Kidney (tissue), 14 donors: ENCODE data around the gene ACO2. TPM values are rescaled to one million over a fixed set of nuclear protein-coding genes. Genes with fewer than 3 reads are reported as not detected.
A peak's percentile ranks its signal among the peaks of the same experiment; 100 is the strongest.

Experiments
- DNase-seq, 5 donors: peaks; one replicate each; pipeline ENCODE4 v3.0.0-alpha.2; 2013 to 2020
- FAIRE-seq: peaks from 2 replicates; lab custom pipeline; 2012; peaks lifted over from hg19 to GRCh38; lab: Jason Lieb, UNC
- H3K27ac ChIP-seq, 2 donors: one replicate each; pipeline ENCODE4 v1.7.0; 2013; ENCODE audit warnings: low read depth in 2 of 2, low read length in 2 of 2, inconsistent platforms in 1 of 2
- H3K27me3 ChIP-seq: one replicate; pipeline ENCODE4 v1.7.1; 2013; ENCODE audit warnings: low read length, inconsistent platforms; ENCODE audit not compliant: control insufficient read depth, insufficient read depth
- H3K36me3 ChIP-seq, 3 donors: one replicate each; pipeline versions ENCODE4 v1.7.0 to v1.7.1; 2013; ENCODE audit warnings: low read length in 3 of 3, control low read depth in 1 of 3, inconsistent platforms in 1 of 3; ENCODE audit not compliant: insufficient read depth in 3 of 3, control insufficient read depth in 2 of 3
- H3K4me1 ChIP-seq, 3 donors: one replicate each; pipeline versions ENCODE4 v1.7.0 to v1.7.1; 2013; ENCODE audit warnings: low read length in 3 of 3, inconsistent platforms in 1 of 3, low read depth in 1 of 3; ENCODE audit not compliant: control insufficient read depth in 2 of 3, insufficient read depth in 2 of 3
- H3K4me3 ChIP-seq, 3 donors: one replicate each; pipeline versions ENCODE4 v1.7.0 to v1.8.1; 2013; ENCODE audit warnings: low read length in 3 of 3, control low read depth in 1 of 3, inconsistent platforms in 1 of 3
- H3K9ac ChIP-seq, 3 donors: one replicate each; pipeline versions ENCODE4 v1.7.0 to v1.7.1; 2013; ENCODE audit warnings: low read length in 3 of 3, control low read depth in 1 of 3, inconsistent platforms in 1 of 3
- H3K9me3 ChIP-seq, 3 donors: one replicate each; pipeline versions ENCODE4 v1.7.0 to v1.7.1; 2013; ENCODE audit warnings: low read length in 3 of 3, control low read depth in 1 of 3, inconsistent platforms in 1 of 3; ENCODE audit not compliant: control insufficient read depth in 2 of 3, insufficient read depth in 1 of 3
- CTCF ChIP-seq: IDR thresholded peaks from 3 replicates; pipeline ENCODE4 v1.5.1; 2012; ENCODE audit warnings: mild to moderate bottlenecking, moderate library complexity, borderline replicate concordance; ENCODE audit not compliant: insufficient read depth; ENCODE audit errors: extremely low read depth
- intact Hi-C: fragments of 100-400 bp; cut with DNase I; formaldehyde crosslinking; loops from one replicate; pipeline ENCODE4 v1.11.1; 2022
- polyA plus RNA-seq: library from polyadenylated mRNA; stranded (reverse); fragments of 350-450 nt; fragmentation: Illumina TruSeq; extraction: RNeasy Lipid Tissue Mini Kit (QIAGEN cat#74804); gene quantifications from one replicate; pipeline ENCODE4 v1.2.3, GENCODE V29; 2014; ENCODE audit warnings: low read depth, low replicate concordance; ENCODE audit not compliant: insufficient read depth
- total RNA-seq: library from RNA; stranded (reverse); fragmentation: NEBNext Ultra II Directional; extraction: Animal tissue kit (Norgen Biotek cat#: 25700); gene quantifications from one replicate; pipeline ENCODE4 v1.2.1, GENCODE V29; 2021
- donor health status: control.
- donor health status: control.
- donor health status: control.
- donor health status: control.
- donor health status: control.
- donor health status: DM: yes; HTN: yes; CAD: no.
- donor health status: Normal renal cell carcinoma (clear cell type).

The ACO2 gene
- total and polyA plus RNA-seq, 2 donors from 2014 or later: 119 to 262 TPM

- Histone ChIP-seq H3K4me3 (peak overlapping the region; percentile 53 to 88 (median 62)), H3K27me3 (no peaks in the 10 kb centered on the region), H3K27ac (peak overlapping the region; percentile 50 to 92), H3K9ac (peak overlapping the region in 2 of 3 donors; percentile 71 to 89), H3K36me3 (no peaks in the 10 kb centered on the region), H3K4me1 (peaks cover 0 to 21% (median 14%) of the 10 kb centered on the region in 3 donors), H3K9me3 (no peaks in the 10 kb centered on the region)
- no peak for TF ChIP-seq CTCF
- DNase-seq (peak in 2 of 5 donors; percentile 33 to 48), FAIRE-seq (no peak)
- intact Hi-C loops: no loop called here
Measured at GRCh38 chr22:41561335-41561734, 92.4 kb downstream of the ACO2 start.

DNA sequence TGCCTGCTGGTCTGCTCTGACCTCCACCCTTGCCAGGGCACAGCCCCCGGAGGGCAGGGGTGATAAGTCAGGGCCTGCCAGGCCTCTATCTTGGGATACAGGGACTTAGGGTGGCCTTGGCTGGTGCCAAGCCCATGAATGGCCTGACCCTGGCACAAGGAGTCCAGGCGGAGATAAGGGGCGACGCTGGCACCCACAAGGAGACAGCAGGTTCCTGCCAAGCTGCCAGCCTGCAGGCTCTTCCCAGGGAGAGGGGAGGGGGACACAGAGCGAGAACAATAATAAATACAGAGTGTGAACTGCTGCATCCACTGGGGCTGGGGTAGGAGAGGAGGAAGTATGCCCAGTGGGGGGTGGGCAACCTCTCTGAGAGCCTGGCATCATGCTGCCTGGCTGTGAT, 92.9 kb downstream of the ACO2 start:
- Histone ChIP-seq H3K27ac (peak overlapping the region; percentile 50 to 92), H3K9ac (peak overlapping the region in 2 of 3 donors; percentile 64 to 89), H3K36me3 (no peaks in the 10 kb centered on the region), H3K9me3 (no peaks in the 10 kb centered on the region), H3K27me3 (no peaks in the 10 kb centered on the region), H3K4me3 (peak overlapping the region in 2 of 3 donors; percentile 62 to 88), H3K4me1 (peaks cover 0 to 21% (median 14%) of the 10 kb centered on the region in 3 donors)
- DNase-seq: no peak
- intact Hi-C loops: no loop called here
- FAIRE-seq: no peak
- TF ChIP-seq CTCF: no peak

GRCh38 chr22:41562461-41562860, 93.5 kb downstream of the ACO2 start:
- Histone ChIP-seq H3K27ac (peak overlapping the region; percentile 51 to 92), H3K36me3 (no peaks in the 10 kb centered on the region), H3K4me3 (peak overlapping the region in 2 of 3 donors; percentile 62 to 88), H3K4me1 (peaks cover 0 to 19% (median 13%) of the 10 kb centered on the region in 3 donors), H3K9ac (peak overlapping the region in 2 of 3 donors; percentile 2 to 56), H3K27me3 (no peaks in the 10 kb centered on the region), H3K9me3 (no peaks in the 10 kb centered on the region)
- DNase-seq (no peak), FAIRE-seq (no peak)
- intact Hi-C loops: no loop called here
- TF ChIP-seq CTCF: no peak
